H9 (cell line): ENCODE results near the gene TAGLN2. TPM values are rescaled to one million over a fixed set of nuclear protein-coding genes. Genes with fewer than 3 reads are reported as not detected.

Experiments used
- DNase-seq: peaks from one replicate; pipeline ENCODE4 v3.0.0-alpha.2; 2017
- H2AFZ ChIP-seq: one replicate; pipeline ENCODE4 v1.6.1; 2013; ENCODE audit warnings: mild to moderate bottlenecking, low read length, control low read depth, moderate library complexity
- H2AK5ac ChIP-seq: 2 replicates; pipeline ENCODE4 v1.6.1; 2013; ENCODE audit warnings: low read length, control low read depth, mixed read lengths; ENCODE audit not compliant: insufficient read length
- H2BK120ac ChIP-seq: one replicate; pipeline ENCODE4 v1.6.1; 2013; ENCODE audit warnings: low read depth, mild to moderate bottlenecking, low read length, control low read depth, inconsistent platforms; ENCODE audit not compliant: poor library complexity, severe bottlenecking
- H2BK12ac ChIP-seq: 2 replicates; pipeline ENCODE4 v1.6.1; 2013; ENCODE audit warnings: low read length, control low read depth, mixed read lengths, low read depth; ENCODE audit not compliant: insufficient read length
- H2BK15ac ChIP-seq: 2 replicates; pipeline ENCODE4 v1.6.1; 2013; ENCODE audit warnings: low read depth, low read length, control low read depth
- H2BK20ac ChIP-seq: one replicate; pipeline ENCODE4 v1.6.1; 2013; ENCODE audit warnings: low read depth, mild to moderate bottlenecking, low read length, control low read depth, inconsistent platforms; ENCODE audit not compliant: poor library complexity, severe bottlenecking
- H2BK5ac ChIP-seq: 2 replicates; pipeline ENCODE4 v1.6.1; 2013; ENCODE audit warnings: low read length, control low read depth, mixed read lengths; ENCODE audit not compliant: insufficient read length
- H3K14ac ChIP-seq: 2 replicates; pipeline ENCODE4 v1.6.1; 2013; ENCODE audit warnings: low read length, control low read depth; ENCODE audit not compliant: insufficient read depth
- H3K18ac ChIP-seq: 2 replicates; pipeline ENCODE4 v1.6.1; 2013; ENCODE audit warnings: low read depth, mild to moderate bottlenecking, mixed read lengths, low read length, control low read depth; ENCODE audit not compliant: insufficient read length
- H3K23ac ChIP-seq: 2 replicates; pipeline ENCODE4 v1.6.1; 2013; ENCODE audit warnings: low read length, control low read depth, mixed read lengths, low read depth; ENCODE audit not compliant: insufficient read length
- H3K23me2 ChIP-seq: 2 replicates; pipeline ENCODE4 v1.6.1; 2013; ENCODE audit warnings: low read depth, mild to moderate bottlenecking, mixed read lengths, low read length, control low read depth; ENCODE audit not compliant: insufficient read length, poor library complexity, severe bottlenecking
- H3K27ac ChIP-seq: 2 replicates; pipeline ENCODE4 v1.5.1; 2013; ENCODE audit warnings: low read length, control low read depth, mixed read lengths, low read depth; ENCODE audit not compliant: insufficient read length
- H3K27me3 ChIP-seq: 2 replicates; pipeline ENCODE4 v1.6.1; 2013; ENCODE audit warnings: low read length, control low read depth, inconsistent platforms; ENCODE audit not compliant: insufficient read depth
- H3K4ac ChIP-seq: 2 replicates; pipeline ENCODE4 v1.6.1; 2013; ENCODE audit warnings: low read depth, mild to moderate bottlenecking, control low read depth, inconsistent platforms, low read length, moderate library complexity
- H3K4me1 ChIP-seq: 2 replicates; pipeline ENCODE4 v1.6.1; 2013; ENCODE audit warnings: low read length, control low read depth, inconsistent platforms; ENCODE audit not compliant: insufficient read depth
- H3K4me2 ChIP-seq: 2 replicates; pipeline ENCODE4 v1.6.1; 2013; ENCODE audit warnings: low read length, control low read depth, mixed read lengths; ENCODE audit not compliant: insufficient read length, insufficient read depth
- H3K56ac ChIP-seq: 2 replicates; pipeline ENCODE4 v1.6.1; 2013; ENCODE audit warnings: low read depth, mild to moderate bottlenecking, mixed read lengths, low read length, control low read depth; ENCODE audit not compliant: insufficient read length
- H3K79me1 ChIP-seq: 2 replicates; pipeline ENCODE4 v1.6.1; 2013; ENCODE audit warnings: low read depth, mild to moderate bottlenecking, moderate library complexity, low read length, control low read depth, inconsistent platforms; ENCODE audit not compliant: insufficient read depth, poor library complexity, severe bottlenecking
- H3K79me2 ChIP-seq: 2 replicates; pipeline ENCODE4 v1.6.1; 2013; ENCODE audit warnings: low read length, control low read depth, inconsistent platforms; ENCODE audit not compliant: insufficient read depth
- H3K9ac ChIP-seq: 2 replicates; pipeline ENCODE4 v1.6.1; 2013; ENCODE audit warnings: low read length, control low read depth, mixed read lengths; ENCODE audit not compliant: insufficient read length; ENCODE audit errors: extremely low read depth
- H3K9me3 ChIP-seq: one replicate; pipeline ENCODE4 v1.6.1; 2013; ENCODE audit warnings: low read depth, low read length, inconsistent platforms; ENCODE audit not compliant: control insufficient read depth
- H3T11ph ChIP-seq: one replicate; pipeline ENCODE4 v1.6.1; 2013; ENCODE audit warnings: mild to moderate bottlenecking, low read length, control low read depth, inconsistent platforms
- H4K20me1 ChIP-seq: one replicate; pipeline ENCODE4 v1.6.1; 2013; ENCODE audit not compliant: control insufficient read depth, insufficient read length, insufficient read depth
- H4K5ac ChIP-seq: 2 replicates; pipeline ENCODE4 v1.6.1; 2013; ENCODE audit warnings: low read depth, mild to moderate bottlenecking, mixed read lengths, low read length, control low read depth; ENCODE audit not compliant: insufficient read length
- H4K8ac ChIP-seq: replicated peaks from 2 replicates; pipeline ENCODE4 v1.6.1; 2013; ENCODE audit warnings: low read length, control low read depth, mixed read lengths, low read depth; ENCODE audit not compliant: insufficient read length
- H4K91ac ChIP-seq: 2 replicates; pipeline ENCODE4 v1.6.1; 2013; ENCODE audit warnings: low read depth, mild to moderate bottlenecking, moderate library complexity, mixed read lengths, low read length, control low read depth; ENCODE audit not compliant: insufficient read length
- H3K27ac Mint-ChIP-seq, 3 experiments: 2 replicates in 2 of 3; 3 replicates in 1 of 3; pipeline ENCODE4 v1.8.0; 2020 to 2021; ENCODE audit warnings: mixed read lengths in 3 of 3, mild to moderate bottlenecking in 1 of 3, moderate library complexity in 1 of 3
- H3K27me3 Mint-ChIP-seq: 2 replicates; pipeline ENCODE4 v1.8.0; 2021; ENCODE audit warnings: low read depth, mild to moderate bottlenecking, moderate library complexity, mixed read lengths
- H3K36me3 Mint-ChIP-seq, 3 experiments: 2 replicates in 2 of 3; 3 replicates in 1 of 3; pipeline ENCODE4 v1.8.0; 2020 to 2021; ENCODE audit warnings: low read depth in 3 of 3, mixed read lengths in 3 of 3; ENCODE audit not compliant: insufficient read depth in 1 of 3
- H3K4me1 Mint-ChIP-seq, 2 experiments: 2 replicates each; pipeline ENCODE4 v1.8.0; 2020; ENCODE audit warnings: mixed read lengths in 2 of 2
- H3K4me3 Mint-ChIP-seq, 2 experiments: 2 replicates in 1 of 2; 3 replicates in 1 of 2; pipeline ENCODE4 v1.8.0; 2020 to 2021; ENCODE audit warnings: mild to moderate bottlenecking in 2 of 2, mixed read lengths in 2 of 2, moderate library complexity in 1 of 2
- H3K9me3 Mint-ChIP-seq, 2 experiments: 2 replicates in 1 of 2; 3 replicates in 1 of 2; pipeline ENCODE4 v1.8.0; 2020; ENCODE audit warnings: mild to moderate bottlenecking in 2 of 2, mixed read lengths in 2 of 2, moderate library complexity in 1 of 2
- CTCF ChIP-seq: fragments of 200-600 bp; sonication (generic); conservative IDR thresholded peaks from 3 replicates; pipeline ENCODE4 v1.8.0; 2021; ENCODE audit warnings: antibody characterized with exemption, mild to moderate bottlenecking
- WGBS: extraction: QIAGEN DNeasy Blood & Tissue Kit; methylation state at CpG from one replicate; pipeline ENCODE4 v1.1.7; 2013; ENCODE audit warnings: missing lambda C conversion rate, low lambda C conversion rate, mixed read lengths; ENCODE audit not compliant: insufficient read length; ENCODE audit errors: extremely low coverage; 5-methylcytosine and 5-hydroxymethylcytosine counted together
- long read RNA-seq: library from polyadenylated mRNA; unstranded; transcript quantifications from one replicate; pipeline ENCODE4 v2.0.0, GENCODE V29; 2020
- total RNA-seq: library from RNA; stranded (reverse); gene quantifications from 2 replicates; pipeline ENCODE4 v1.2.1, GENCODE V29; 2021

TAGLN2 gene
- 76.7 and 80.5 TPM in 2 replicates for total RNA-seq
- long read RNA-seq, transcript TAGLN2-203 (5 exons, 1,604 nt), result major isoform, 561 of 594 reads
- long read RNA-seq, partial matches to known transcripts, result 22 of 594 reads
- long read RNA-seq, other reads (novel, unspliced or antisense), result 10 of 594 reads

- Histone ChIP-seq H4K8ac (no peak within 1 kb of the TSS), H4K20me1 (no peaks in the 10 kb centered on the region), H4K5ac (no peak within 1 kb of the TSS), H2AK5ac (no peak within 1 kb of the TSS), H3K4me2 (peak within 1 kb of the TSS; percentile 60), H3K79me1 (no peaks in the 10 kb centered on the region), H2BK12ac (no peak within 1 kb of the TSS), H2BK15ac (no peak within 1 kb of the TSS), H3K79me2 (no peaks in the 10 kb centered on the region), H2BK5ac (no peak within 1 kb of the TSS), H2AFZ (peak within 1 kb of the TSS; percentile 82), H3K9me3 (no peaks in the 10 kb centered on the region), H3K4ac (no peak within 1 kb of the TSS; the same call in 1 of the 2 replicates), H3K9ac (peak within 1 kb of the TSS; percentile 29), H3K23ac (no peak within 1 kb of the TSS), H3K4me1 (no peaks in the 10 kb centered on the region; the same call in 1 of the 2 replicates), H3K56ac (no peak within 1 kb of the TSS), H3K27ac (no peak within 1 kb of the TSS), H2BK20ac (no peak within 1 kb of the TSS), H3K27me3 (no peaks in the 10 kb centered on the region), H4K91ac (peak within 1 kb of the TSS; percentile 58), H3T11ph (no peak within 1 kb of the TSS), H3K14ac (peak within 1 kb of the TSS; percentile 75), H2BK120ac (peak within 1 kb of the TSS; percentile 89), H3K23me2 (peaks cover 17% of the 10 kb centered on the region), H3K18ac (peak within 1 kb of the TSS; percentile 69)
- Mint-ChIP-seq H3K36me3 (peaks cover 12 to 28% (median 21%) of the 10 kb centered on the region in 3 experiments), H3K27ac (peak within 1 kb of the TSS in 1 of 3 experiments; percentile 92; a peak in 3 of 7 replicates), H3K9me3 (no peaks in the 10 kb centered on the region; a peak in 1 of 5 replicates), H3K4me1 (peaks cover 29 to 36% of the 10 kb centered on the region in 2 experiments), H3K27me3 (peaks cover 12% of the 10 kb centered on the region), H3K4me3 (peak within 1 kb of the TSS; percentile 87 to 91)
- WGBS, result no CpG with 5 or more reads among the region's 58 CpGs
- TF ChIP-seq CTCF, result no peak
- peak; percentile 93 for DNase-seq
These were observed at the start of gene TAGLN2 for GRCh38 chr1:159924791-159925718. Gene TAGLN2, minus strand, starts transcription at chr1:159925507. Its CDS starts 4,998 bp downstream, at chr1:159920509.
